Esophagus squamous epithelium (tissue), 5 donors: ENCODE data around the gene P2RY6. TPM values are rescaled to one million over a fixed set of nuclear protein-coding genes. Genes with fewer than 3 reads are reported as not detected.

Experiments used
- DNase-seq: peaks from one replicate; lab custom pipeline; 2025; lab: John Stamatoyannopoulos, UW
- H3K27ac ChIP-seq, 4 donors: fragments of 200-600 bp; sonication (generic); one replicate each; pipeline ENCODE4 v1.5.1; 2016 to 2019; ENCODE audit warnings: mild to moderate bottlenecking in 1 of 4
- H3K27me3 ChIP-seq, 4 donors: fragments of 200-600 bp; sonication (generic); 1 replicate in 3 of 4; 2 replicates in 1 of 4; pipeline versions ENCODE4 v1.5.1 to v1.6.0; 2017 to 2021; ENCODE audit warnings: antibody characterized with exemption in 1 of 4
- H3K36me3 ChIP-seq, 3 donors: fragments of 200-600 bp; sonication (generic); one replicate each; pipeline ENCODE4 v1.5.1; 2016 to 2019
- H3K4me1 ChIP-seq, 3 donors: fragments of 200-600 bp; sonication (generic); one replicate each; pipeline ENCODE4 v1.5.1; 2017 to 2019
- H3K4me3 ChIP-seq, 4 donors: fragments of 200-600 bp; sonication (generic); 1 replicate in 3 of 4; 2 replicates in 1 of 4; pipeline ENCODE4 v1.5.1; 2016 to 2019; ENCODE audit warnings: mild to moderate bottlenecking in 2 of 4, moderate library complexity in 1 of 4
- H3K9me3 ChIP-seq, 3 donors: fragments of 200-600 bp; sonication (generic); one replicate each; pipeline ENCODE4 v1.5.1; 2016 to 2019
- POLR2A ChIP-seq, 4 donors: fragments of 450-650 bp; IDR thresholded peaks; one replicate each; pipeline ENCODE4 v1.6.1; 2017; ENCODE audit warnings: antibody characterized with exemption in 4 of 4, mild to moderate bottlenecking in 4 of 4, moderate library complexity in 3 of 4
- WGBS, 2 donors: methylation state at CpG; one replicate each; pipeline ENCODE4 v1.1.5; 2018; 5-methylcytosine and 5-hydroxymethylcytosine counted together
- intact Hi-C: fragments of 100-400 bp; cut with DNase I; formaldehyde crosslinking; loops from one replicate; pipeline ENCODE4 v1.15.0; 2022
- total RNA-seq, 4 donors: library from RNA; depleted of rRNA; stranded (reverse); fragments of >200 nt; gene quantifications; one replicate each; pipeline ENCODE4 v1.1.0, GENCODE V29; 2016
- TF ChIP-seq, protein P1 (sequence below), 6 experiments: fragments of 450-650 bp in 4 of 6; fragments of 200-600 bp in 2 of 6; sonication (generic) in 2 of 6; IDR thresholded peaks; one replicate each; pipeline ENCODE4 v1.5.1; 2016 to 2019; ENCODE audit warnings: antibody characterized with exemption in 6 of 6, mild to moderate bottlenecking in 4 of 6, moderate library complexity in 4 of 6
- donor health status: DM: yes; HTN: yes; CAD: no.

Gene P2RY6
- total RNA-seq, 4 donors from 2014 or later = 0.26 to 3.6 (median 1.3) TPM

DNA sequence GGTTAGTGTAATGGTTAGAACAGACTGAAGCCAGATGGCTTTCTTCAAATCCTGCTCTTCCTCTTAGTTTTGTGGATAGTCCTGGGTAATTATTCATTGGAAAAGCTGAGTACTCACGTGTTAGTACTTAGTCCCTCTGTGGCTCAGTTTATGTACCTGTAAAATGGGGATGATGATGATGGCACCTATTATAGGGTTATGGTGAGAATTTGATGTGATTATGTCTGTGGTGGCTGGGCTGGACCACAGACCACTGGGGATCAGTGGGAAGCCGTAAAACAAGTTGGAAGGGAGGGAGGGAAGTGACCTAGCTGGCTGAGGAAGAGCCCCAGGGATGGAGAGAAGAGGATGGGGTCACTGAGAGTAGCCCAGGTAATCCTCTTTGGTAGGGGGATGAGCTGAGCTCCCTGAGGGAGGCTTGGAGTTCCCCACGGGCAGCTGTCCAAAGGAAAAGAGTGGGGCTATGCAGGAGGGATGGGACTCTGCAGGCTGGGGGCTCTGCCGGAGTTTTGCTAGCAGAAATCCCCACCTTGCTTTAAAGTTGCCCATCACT lies 55.8 kb downstream of the P2RY6 start:
- Histone ChIP-seq H3K4me1 (peaks cover 19 to 94% (median 49%) of the 10 kb centered on the region in 3 donors), H3K4me3 (no peak overlapping the region), H3K9me3 (no peaks in the 10 kb centered on the region), H3K36me3 (no peaks in the 10 kb centered on the region), H3K27me3 (no peaks in the 10 kb centered on the region), H3K27ac (peak overlapping the region in 2 of 4 donors; percentile 44 to 64)
- TF ChIP-seq POLR2A (IDR thresholded peaks at IDR 0.05) = no peak
- TF ChIP-seq, protein P1, sequence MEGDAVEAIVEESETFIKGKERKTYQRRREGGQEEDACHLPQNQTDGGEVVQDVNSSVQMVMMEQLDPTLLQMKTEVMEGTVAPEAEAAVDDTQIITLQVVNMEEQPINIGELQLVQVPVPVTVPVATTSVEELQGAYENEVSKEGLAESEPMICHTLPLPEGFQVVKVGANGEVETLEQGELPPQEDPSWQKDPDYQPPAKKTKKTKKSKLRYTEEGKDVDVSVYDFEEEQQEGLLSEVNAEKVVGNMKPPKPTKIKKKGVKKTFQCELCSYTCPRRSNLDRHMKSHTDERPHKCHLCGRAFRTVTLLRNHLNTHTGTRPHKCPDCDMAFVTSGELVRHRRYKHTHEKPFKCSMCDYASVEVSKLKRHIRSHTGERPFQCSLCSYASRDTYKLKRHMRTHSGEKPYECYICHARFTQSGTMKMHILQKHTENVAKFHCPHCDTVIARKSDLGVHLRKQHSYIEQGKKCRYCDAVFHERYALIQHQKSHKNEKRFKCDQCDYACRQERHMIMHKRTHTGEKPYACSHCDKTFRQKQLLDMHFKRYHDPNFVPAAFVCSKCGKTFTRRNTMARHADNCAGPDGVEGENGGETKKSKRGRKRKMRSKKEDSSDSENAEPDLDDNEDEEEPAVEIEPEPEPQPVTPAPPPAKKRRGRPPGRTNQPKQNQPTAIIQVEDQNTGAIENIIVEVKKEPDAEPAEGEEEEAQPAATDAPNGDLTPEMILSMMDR (IDR thresholded peaks at IDR 0.05) = no peak
- 55 to 67% methylated on average over 3 to 4 of the region's 4 CpGs for WGBS, 2 donors
- intact Hi-C loops = no loop called here
- DNase-seq = no peak

DNA sequence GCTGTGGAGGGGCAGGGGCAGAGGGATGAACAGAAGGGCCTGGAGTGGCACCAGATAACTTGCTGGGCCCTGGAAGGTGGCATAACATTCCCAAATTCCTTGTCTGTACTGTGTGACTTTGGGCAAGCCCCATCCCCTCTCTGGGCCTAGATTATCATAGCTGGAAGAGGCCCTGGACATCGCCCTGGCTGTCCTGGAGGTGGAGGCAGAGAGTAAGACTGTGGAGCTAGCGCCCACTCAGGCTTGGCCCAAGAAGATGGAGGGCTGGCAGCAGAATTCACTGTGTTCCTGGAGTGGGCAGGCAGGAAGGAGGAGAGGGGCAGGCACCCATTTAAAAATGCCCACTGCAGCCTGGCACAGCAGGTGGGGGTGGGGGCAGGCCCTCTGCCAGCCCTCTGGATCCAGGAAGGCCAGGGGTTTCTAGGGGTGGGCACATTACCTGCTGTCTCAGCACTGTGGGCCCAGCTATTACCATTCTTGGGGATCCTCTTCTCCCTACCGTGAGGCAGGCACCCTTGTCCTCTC lies 58.5 kb downstream of the P2RY6 start:
- no peak overlapping the region for H3K4me3 ChIP-seq
- TF ChIP-seq POLR2A (IDR thresholded peaks at IDR 0.05) = no peak
- TF ChIP-seq, protein P1 (IDR thresholded peaks at IDR 0.05) = peak in 1 of 6 experiments; percentile 19

DNA sequence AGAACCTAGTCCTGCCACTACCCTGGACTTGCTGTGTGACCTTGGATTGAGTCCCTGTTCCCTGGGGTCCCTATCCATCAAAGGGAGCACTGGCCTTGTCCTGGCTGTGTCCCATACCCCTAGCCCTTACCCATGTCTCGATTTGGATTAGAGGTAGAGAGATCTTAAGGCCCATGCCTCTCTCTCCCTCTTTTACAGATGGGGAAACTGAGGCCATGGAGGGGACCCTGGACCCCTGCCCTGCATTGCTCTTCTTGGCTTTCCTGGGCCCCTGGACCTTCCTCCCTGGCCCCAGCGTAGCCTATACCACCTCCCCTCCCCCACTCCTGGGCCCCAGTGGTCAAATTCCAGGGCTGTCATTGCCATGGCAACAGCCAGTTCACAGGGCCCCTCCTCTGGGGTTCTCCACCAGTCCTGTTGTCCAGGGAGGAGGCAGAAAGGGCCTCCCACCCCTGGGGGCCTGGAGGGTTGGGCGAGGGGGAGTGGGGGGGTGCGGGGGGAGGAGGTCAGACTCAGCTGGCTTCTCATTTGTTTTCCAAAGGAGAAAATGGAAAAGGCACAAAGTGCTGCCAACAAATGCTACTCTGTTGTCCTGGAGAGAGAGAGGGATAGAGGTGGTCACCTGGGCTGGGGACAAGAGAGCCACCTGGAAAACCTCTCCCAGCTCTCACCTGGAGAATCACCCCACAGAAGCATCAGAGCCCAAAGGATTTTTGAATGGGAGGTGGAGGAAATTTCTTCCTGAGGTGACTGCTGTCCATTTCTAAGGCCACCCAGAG lies 59.2 kb downstream of the P2RY6 start:
- Histone ChIP-seq H3K4me3 (no peak overlapping the region), H3K36me3 (no peaks in the 10 kb centered on the region), H3K9me3 (no peaks in the 10 kb centered on the region), H3K27ac (peak overlapping the region; percentile 34 to 66 (median 56)), H3K27me3 (no peaks in the 10 kb centered on the region), H3K4me1 (peaks cover 10 to 90% (median 36%) of the 10 kb centered on the region in 3 donors)
- intact Hi-C loops = no loop called here
- TF ChIP-seq POLR2A (IDR thresholded peaks at IDR 0.05) = no peak
- TF ChIP-seq, protein P1 (IDR thresholded peaks at IDR 0.05) = no peak
- DNase-seq = no peak
- 67 to 89% methylated on average over 1 to 2 of the region's 4 CpGs for WGBS, 2 donors

More for the DNA sequence above, 58.5 kb downstream of the P2RY6 start:
- Histone ChIP-seq H3K9me3 (no peaks in the 10 kb centered on the region), H3K4me1 (peaks cover 10 to 94% (median 40%) of the 10 kb centered on the region in 3 donors), H3K36me3 (no peaks in the 10 kb centered on the region), H3K27ac (peak overlapping the region; percentile 34 to 66 (median 56)), H3K27me3 (no peaks in the 10 kb centered on the region)
- no peak for DNase-seq
- WGBS, 2 donors = 53 to 65% methylated on average over 2 to 3 of the region's 3 CpGs
- intact Hi-C loops = no loop called here

DNA sequence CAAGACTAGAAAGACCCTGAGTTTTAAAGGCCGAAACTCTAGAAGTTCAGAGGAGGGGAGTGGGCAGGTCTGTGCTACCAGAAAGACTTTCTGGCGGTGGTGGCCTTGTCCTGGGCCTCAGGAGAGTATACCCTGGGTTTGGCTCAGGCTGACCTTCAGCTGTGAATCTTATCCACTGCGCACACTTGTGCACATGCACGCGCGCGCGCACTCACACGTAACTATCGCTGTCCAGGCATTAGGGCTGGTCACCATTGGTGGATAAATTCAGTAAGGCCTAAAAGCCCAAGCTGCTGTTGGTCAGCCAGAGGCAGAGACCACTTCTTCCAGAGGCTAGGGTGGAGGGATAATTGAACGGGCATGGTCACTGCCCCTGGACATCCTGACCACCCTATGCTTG lies 61.0 kb downstream of the P2RY6 start:
- H3K4me1 ChIP-seq = peaks cover 10 to 77% (median 36%) of the 10 kb centered on the region in 3 donors
- H3K27me3 ChIP-seq = no peaks in the 10 kb centered on the region
- no peaks in the 10 kb centered on the region for H3K36me3 ChIP-seq
- DNase-seq = no peak
- intact Hi-C loops = no loop called here
- no peaks in the 10 kb centered on the region for H3K9me3 ChIP-seq
- peak overlapping the region in 3 of 4 donors; percentile 27 to 81 (median 70) for H3K27ac ChIP-seq
- TF ChIP-seq, protein P1 (IDR thresholded peaks at IDR 0.05) = no peak
- no peak for TF ChIP-seq POLR2A (IDR thresholded peaks at IDR 0.05)
- 92 to 100% methylated on average over 3 to 8 of the region's 11 CpGs for WGBS, 2 donors
- no peak overlapping the region for H3K4me3 ChIP-seq
